SKM-1 treated with dmso at 0.1 percent for 144 hours (cell line): ENCODE data around the gene ZPR1.
A peak's percentile ranks its signal among the peaks of the same experiment; 100 is the strongest.
"Not testable (repeated sequence)": the region's sequence is repeated elsewhere in the genome, so short reads cannot be mapped to it uniquely, and the experiment has no call there.

ENCODE experiments used
- DNase-seq: peaks from one replicate; lab custom pipeline; 2025; ENCODE audit not compliant: unreplicated experiment; lab: John Stamatoyannopoulos, UW

ZPR1 gene, protein sequence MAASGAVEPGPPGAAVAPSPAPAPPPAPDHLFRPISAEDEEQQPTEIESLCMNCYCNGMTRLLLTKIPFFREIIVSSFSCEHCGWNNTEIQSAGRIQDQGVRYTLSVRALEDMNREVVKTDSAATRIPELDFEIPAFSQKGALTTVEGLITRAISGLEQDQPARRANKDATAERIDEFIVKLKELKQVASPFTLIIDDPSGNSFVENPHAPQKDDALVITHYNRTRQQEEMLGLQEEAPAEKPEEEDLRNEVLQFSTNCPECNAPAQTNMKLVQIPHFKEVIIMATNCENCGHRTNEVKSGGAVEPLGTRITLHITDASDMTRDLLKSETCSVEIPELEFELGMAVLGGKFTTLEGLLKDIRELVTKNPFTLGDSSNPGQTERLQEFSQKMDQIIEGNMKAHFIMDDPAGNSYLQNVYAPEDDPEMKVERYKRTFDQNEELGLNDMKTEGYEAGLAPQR

DNA sequence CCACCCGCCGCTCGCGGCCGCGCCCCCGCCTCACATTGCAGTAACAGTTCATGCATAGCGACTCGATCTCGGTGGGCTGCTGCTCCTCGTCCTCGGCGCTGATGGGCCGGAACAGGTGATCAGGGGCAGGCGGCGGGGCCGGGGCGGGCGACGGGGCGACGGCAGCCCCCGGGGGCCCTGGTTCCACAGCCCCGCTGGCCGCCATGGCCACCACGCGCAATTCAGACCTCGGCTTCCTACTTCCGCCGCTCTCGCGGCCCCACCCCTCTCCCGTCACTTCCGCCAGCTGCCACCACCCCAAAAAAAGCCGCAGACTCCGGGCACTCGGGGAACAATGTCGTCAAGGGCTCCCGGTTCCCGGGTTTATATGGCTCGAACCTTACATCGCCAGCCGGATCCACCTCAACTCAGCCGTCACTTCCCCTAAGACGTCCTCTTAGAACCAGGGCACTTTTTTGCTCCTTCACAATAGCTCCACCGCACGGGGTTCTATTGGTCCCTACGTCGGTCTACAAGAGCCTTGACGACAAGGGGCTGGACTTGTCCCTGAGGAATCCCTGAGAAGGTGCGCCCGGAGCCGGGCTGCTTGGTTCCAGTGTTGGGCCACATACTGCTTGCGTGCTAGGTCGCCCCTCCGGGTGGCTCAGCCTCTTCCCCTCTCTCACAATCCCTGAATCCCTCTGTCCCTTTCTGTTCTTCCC, at the start of gene ZPR1:
ZPR1 (minus strand) TSS at position 238 of the 701 bp plus-strand sequence; CDS start at position 205, 33 bp downstream.
- DNase-seq: peak; percentile 66

DNA sequence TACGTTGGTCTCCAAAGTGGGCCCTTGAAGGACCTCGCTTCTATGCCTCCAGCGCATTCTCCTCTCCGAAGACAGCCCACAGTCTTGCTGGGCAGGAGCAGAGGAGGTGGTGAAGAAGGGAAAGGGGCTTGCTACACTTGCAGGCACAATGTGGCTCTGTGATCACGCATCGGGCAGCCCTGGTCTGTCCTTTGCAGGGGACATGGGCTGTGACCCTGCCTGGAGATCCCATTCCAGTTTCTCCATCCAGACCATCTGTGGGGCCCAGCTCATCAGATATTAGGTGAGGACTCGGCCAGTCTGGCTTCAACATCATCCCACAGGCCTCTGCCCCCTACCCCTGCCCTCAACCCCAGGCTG, 48.8 kb upstream of the ZPR1 start:
- no peak for DNase-seq

DNA sequence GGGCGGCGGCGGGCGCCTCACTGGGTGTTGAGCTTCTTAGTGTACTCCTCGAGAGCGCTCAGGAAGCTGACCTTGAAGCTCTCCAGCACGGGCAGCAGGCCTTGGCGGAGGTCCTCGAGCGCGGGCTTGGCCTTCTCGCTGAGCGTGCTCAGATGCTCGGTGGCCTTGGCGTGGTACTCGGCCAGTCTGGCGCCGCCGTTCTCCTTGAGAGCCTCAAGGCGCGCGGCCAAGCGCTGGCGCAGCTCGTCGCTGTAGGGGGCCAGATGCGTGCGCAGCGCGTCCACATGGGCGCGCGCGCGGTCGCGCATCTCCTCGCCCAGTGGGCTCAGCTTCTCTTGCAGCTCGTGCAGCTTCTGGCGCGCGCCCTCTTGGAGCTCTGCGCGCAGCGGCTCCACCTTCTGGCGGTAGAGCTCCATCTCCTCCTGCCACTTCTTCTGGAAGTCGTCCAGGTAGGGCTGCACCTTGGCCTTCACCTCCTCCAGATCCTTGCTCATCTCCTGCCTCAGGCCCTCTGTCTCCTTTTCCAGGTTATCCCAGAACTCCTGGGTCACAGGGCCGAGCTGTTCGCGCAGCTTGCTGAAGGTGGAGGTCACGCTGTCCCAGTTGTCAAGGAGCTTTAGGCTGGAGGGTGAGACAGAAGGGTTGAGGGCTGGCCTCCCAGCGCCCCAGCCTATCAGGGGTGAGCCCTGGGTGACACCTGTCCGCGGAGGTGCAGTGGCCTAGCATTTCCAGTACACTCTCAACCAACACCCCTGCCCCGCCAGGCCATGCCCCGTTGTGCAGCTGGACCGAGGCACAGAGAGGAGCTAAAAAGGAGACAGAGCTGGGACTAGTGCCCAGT, 48.2 kb upstream of the ZPR1 start:
- peak; percentile 89 for DNase-seq

DNA sequence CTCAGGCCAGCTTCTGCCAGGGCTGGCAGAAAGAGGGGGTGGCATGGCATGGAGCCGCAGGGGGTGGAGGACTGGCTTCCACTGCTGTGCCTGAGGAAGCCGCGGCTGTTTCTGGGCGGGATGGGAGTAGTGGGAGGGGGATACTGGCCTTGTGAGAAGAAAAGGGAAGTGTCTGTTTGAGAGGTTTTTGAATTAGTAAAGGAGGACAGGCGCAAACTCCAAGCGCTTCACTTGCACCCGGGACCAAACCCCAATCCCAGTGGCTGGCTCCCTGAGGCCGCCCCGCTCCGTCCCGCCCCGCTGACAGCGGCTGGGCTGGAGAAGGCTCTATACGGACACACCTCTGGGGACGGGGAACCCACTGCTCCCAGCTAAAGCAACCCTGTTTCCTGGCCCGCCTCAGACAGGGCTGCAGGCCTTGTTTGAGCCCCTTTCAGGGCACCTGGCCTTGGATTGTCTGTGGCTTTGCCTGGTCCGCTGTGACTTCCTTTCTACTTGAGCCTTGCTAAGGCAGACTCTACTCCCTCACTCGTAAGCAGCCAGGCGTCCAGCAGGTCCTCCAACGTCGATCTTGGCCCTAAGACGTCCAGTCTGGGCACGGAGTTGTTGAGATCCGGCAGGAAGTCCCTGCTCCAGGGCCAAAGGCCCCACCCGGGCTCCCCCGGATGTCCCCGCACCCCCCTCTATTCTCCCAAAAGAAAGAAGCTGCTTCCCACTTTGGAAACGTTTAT, 47.4 kb upstream of the ZPR1 start:
- peak; percentile 61 for DNase-seq

DNA sequence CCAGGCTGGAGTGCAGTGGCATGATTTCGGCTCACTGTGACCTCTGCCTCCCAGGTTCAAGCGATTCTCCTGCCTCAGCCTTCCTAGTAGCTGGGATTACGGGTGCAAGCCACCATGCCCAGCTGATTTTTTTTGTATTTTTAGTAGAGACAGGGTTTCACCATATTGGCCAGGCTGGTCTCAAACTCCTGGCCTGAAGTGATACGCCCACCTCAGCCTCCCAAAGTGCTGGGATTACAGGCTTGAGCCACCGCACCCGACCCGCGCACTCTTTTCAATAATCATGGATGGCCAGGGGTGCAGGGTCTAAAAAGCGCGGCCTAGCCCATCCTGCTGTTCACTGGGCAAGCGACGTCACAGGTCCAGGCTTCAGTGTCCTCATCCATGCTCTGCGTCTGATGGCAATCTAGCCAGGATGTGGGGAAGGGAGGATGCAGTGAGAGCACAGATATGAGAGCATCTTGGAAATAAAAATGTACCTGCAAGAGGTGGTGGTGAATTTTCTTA, 46.8 kb upstream of the ZPR1 start:
- not testable (repeated sequence) for DNase-seq

DNA sequence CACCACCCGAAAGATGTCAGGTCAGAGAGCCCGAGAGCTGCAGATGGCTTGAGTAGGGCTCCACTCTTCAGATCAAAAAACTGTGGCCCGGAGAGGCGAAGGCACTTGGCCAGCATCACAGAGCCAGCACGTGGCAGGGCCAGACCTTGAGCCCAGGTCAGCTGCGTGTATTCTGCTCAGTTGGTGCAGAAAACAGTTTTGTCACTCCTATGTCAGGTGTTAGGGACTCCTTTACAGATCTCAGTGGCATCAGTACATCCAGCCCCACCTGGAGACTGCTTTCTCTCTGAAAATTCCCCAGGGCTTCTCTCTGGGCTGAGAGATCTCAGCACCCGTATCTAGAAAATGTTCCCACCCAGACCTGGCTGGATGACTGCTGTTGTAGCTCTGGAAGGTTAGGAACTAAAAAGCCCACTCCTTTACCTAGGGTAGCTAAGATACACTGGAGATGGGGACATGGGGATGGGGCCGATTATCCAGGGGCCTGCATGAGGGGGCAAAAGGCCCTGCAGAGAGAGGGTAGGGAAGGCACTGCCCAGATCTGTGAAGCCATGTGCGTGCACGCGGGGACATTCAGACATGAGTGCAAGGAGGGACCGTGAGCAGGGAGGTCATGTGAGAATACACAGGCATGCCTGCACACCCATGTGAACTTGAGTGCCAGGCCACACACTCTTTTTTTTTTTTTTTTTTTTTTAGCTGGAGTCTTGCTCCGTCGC, 46.2 kb upstream of the ZPR1 start:
- DNase-seq: no peak

DNA sequence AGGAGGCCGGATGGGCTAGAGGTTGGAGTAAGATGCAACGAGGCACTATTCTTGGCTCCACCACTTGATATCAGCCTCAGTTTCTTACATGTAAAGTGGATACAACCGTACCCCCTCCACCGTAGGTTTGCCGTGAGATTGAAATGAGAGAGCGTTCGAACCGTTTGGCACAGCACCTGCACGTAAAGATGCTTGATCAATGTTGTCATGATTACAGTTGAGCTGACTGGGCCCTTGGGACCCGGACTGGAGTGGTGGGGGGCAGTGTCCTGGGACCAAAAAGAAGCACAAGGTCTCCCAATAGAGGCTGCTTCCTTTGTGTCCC, 45.6 kb upstream of the ZPR1 start:
- no peak for DNase-seq

DNA sequence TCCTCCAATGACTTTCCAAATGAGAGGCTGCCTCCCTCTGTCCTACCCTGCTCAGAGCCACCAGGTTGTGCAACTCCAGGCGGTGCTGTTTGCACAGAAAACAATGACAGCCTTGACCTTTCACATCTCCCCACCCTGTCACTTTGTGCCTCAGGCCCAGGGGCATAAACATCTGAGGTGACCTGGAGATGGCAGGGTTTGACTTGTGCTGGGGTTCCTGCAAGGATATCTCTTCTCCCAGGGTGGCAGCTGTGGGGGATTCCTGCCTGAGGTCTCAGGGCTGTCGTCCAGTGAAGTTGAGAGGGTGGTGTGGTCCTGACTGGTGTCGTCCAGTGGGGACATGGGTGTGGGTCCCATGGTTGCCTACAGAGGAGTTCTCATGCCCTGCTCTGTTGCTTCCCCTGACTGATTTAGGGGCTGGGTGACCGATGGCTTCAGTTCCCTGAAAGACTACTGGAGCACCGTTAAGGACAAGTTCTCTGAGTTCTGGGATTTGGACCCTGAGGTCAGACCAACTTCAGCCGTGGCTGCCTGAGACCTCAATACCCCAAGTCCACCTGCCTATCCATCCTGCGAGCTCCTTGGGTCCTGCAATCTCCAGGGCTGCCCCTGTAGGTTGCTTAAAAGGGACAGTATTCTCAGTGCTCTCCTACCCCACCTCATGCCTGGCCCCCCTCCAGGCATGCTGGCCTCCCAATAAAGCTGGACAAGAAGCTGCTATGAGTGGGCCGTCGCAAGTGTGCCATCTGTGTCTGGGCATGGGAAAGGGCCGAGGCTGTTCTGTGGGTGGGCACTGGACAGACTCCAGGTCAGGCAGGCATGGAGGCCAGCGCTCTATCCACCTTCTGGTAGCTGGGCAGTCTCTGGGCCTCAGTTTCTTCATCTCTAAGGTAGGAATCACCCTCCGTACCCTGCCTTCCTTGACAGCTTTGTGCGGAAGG, 44.8 kb upstream of the ZPR1 start:
- DNase-seq: no peak

DNA sequence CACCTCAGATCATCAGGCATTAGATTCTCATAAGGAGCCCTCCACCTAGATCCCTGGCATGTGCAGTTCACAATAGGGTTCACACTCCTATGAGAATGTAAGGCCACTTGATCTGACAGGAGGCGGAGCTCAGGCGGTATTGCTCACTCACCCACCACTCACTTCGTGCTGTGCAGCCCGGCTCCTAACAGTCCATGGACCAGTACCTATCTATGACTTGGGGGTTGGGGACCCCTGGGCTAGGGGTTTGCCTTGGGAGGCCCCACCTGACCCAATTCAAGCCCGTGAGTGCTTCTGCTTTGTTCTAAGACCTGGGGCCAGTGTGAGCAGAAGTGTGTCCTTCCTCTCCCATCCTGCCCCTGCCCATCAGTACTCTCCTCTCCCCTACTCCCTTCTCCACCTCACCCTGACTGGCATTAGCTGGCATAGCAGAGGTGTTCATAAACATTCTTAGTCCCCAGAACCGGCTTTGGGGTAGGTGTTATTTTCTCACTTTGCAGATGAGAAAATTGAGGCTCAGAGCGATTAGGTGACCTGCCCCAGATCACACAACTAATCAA, 44.0 kb upstream of the ZPR1 start:
- DNase-seq: no peak

DNA sequence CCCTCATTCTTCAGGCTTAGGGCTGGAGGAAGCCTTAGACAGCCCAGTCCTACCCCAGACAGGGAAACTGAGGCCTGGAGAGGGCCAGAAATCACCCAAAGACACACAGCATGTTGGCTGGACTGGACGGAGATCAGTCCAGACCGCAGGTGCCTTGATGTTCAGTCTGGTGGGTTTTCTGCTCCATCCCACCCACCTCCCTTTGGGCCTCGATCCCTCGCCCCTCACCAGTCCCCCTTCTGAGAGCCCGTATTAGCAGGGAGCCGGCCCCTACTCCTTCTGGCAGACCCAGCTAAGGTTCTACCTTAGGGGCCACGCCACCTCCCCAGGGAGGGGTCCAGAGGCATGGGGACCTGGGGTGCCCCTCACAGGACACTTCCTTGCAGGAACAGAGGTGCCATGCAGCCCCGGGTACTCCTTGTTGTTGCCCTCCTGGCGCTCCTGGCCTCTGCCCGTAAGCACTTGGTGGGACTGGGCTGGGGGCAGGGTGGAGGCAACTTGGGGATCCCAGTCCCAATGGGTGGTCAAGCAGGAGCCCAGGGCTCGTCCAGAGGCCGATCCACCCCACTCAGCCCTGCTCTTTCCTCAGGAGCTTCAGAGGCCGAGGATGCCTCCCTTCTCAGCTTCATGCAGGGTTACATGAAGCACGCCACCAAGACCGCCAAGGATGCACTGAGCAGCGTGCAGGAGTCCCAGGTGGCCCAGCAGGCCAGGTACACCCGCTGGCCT, 42.5 kb upstream of the ZPR1 start:
- DNase-seq: no peak

DNA sequence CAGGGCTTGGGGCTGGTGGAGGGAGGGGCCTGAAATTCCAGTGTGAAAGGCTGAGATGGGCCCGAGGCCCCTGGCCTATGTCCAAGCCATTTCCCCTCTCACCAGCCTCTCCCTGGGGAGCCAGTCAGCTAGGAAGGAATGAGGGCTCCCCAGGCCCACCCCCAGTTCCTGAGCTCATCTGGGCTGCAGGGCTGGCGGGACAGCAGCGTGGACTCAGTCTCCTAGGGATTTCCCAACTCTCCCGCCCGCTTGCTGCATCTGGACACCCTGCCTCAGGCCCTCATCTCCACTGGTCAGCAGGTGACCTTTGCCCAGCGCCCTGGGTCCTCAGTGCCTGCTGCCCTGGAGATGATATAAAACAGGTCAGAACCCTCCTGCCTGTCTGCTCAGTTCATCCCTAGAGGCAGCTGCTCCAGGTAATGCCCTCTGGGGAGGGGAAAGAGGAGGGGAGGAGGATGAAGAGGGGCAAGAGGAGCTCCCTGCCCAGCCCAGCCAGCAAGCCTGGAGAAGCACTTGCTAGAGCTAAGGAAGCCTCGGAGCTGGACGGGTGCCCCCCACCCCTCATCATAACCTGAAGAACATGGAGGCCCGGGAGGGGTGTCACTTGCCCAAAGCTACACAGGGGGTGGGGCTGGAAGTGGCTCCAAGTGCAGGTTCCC, 41.8 kb upstream of the ZPR1 start, which contains the start of gene APOC3:
APOC3 (plus strand) TSS at position 383 of the 659 bp plus-strand sequence. CDS start 676 bp downstream, outside the sequence.
- DNase-seq: no peak

DNA sequence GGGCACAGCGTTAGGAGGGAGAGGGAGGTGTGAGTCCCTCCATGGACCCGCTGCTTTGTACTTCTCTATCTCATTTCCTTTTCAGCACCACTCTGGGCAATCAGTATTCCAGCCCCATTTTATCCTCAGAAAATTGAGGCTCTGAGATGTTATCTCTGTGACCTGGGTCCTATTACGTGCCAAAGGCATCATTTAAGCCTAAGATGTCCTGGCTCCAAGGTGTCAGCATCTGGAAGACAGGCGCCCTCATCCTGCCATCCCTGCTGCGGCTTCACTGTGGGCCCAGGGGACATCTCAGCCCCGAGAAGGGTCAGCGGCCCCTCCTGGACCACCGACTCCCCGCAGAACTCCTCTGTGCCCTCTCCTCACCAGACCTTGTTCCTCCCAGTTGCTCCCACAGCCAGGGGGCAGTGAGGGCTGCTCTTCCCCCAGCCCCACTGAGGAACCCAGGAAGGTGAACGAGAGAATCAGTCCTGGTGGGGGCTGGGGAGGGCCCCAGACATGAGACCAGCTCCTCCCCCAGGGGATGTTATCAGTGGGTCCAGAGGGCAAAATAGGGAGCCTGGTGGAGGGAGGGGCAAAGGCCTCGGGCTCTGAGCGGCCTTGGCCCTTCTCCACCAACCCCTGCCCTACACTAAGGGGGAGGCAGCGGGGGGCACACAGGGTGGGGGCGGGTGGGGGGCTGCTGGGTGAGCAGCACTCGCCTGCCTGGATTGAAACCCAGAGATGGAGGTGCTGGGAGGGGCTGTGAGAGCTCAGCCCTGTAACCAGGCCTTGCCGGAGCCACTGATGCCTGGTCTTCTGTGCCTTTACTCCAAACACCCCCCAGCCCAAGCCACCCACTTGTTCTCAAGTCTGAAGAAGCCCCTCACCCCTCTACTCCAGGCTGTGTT, 41.1 kb upstream of the ZPR1 start:
- no peak for DNase-seq

DNA sequence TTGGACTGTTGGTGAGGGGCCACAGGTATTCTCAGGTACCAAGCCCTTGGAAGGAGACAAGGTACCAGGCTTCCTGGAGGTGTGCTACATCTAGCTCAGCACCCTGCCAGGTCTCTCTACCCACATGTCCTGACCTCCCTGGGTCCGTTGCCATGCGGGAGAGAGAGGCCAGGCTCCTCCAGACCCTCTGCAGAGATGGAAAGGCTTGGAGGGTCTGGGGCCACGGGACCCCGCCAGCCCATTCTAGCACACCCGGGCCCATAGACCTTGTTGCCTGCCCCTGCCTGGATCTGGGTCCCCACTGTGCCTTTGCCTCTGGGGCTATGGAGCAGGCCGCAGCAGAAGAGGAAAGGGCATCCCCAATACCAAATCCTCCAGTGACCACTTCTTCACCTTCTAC, 39.6 kb upstream of the ZPR1 start:
- no peak for DNase-seq

DNA sequence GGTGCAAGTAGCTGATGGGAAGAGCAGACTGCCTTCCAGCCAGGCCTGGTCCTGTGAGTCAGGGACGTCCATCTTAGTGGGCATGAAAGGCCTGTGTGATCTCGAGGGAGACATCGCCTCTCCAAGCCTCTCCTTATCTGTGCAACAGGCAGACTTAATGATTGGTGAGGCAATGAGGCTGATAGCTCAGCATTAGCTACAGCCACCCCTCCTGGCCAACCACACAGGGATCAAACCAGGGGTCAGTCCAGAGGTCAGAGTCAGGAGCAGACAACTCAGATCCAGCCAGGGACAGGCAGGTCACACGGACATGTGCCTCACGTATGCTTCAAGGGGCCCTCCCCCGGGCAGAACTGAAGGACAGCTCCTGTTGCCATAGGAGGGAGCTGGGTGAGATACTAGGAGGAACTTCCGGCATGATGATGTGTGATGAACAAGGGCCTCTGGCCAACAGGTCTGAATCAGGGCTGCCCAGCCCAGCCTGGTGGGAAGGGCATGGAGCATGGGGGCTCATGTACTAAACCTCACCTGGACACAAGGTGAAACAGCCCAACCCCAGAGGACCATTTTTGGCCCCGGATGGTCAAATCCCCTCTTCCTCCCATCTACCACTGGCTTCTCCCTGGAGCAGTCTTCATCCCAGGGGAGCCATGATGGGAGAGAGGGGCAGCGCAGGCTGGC, 39.1 kb upstream of the ZPR1 start:
- no peak for DNase-seq

DNA sequence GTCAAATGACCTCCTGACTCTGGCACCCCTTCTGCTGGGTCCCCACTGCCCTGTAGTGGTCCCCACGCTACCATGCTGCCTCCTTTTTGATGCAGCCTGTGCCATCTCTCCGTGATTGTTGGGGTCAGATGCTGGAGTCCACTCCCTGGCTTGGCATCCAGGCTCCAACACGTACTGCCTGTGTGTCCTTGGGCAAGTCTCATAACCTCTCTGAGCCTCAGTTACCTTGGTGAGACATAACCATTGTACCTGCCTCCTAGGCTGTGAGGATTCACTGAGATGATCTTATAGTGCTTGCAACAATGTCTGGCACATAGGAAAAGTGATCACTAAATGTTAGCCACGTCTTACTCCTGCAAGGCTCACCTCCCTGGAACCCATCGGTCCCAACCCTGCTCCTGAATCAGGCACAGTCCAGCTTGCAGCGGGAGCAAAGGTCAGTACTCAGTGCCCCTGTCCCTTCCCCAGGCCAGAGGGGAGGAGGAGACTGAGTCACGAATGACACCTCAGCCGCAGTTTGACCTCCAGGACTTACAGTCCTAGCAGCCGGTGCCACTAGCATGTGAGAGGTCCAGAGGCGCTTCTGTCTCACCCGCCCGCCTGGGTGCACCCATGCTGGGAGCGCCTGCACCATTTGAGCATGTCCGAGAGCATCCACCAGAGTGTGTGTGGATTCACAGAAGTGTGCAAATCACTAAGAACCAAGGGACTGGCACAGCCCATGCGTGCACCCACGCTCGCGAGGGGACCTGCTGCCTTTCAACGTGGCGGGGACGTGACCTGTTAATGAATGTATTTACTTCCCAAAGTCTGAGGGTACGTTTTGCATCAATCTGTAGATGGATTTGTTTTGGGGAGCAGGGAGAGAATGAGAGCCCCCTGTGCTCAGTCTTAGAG, 38.3 kb upstream of the ZPR1 start:
- DNase-seq: no peak
